ENCODE data around the gene KANTR. TPM values are rescaled to one million over a fixed set of nuclear protein-coding genes. Genes with fewer than 3 reads are reported as not detected.

The KANTR gene
- 4.2 TPM for total RNA-seq (2013)
- polyA plus RNA-seq (1 to 10 TPM in 1 of 3 donors, under 1 TPM in 2; 0.32 to 4.3 (median 0.44) TPM), polyA minus RNA-seq (6.4 and 7.2 TPM in 2 replicates), total RNA-seq (0.64 to 7.3 (median 5.3) reads per million in 11 experiments)

- peaks cover 10 to 16% of the 10 kb centered on the region in 2 donors for H3K4me1 ChIP-seq (ENCODE audit: control insufficient read depth in 1 of 2, insufficient read depth in 2 of 2, low read length in 2 of 2)
- Mint-ChIP-seq H3K4me3 (peak within 1 kb of the TSS; percentile 82 to 90), H3K27me3 (ENCODE audit: low read depth in 3 of 3) (peaks cover 2 to 13% (median 4%) of the 10 kb centered on the region in 3 donors), H3K9me3 (peaks cover 0 to 3% (median 0%) of the 10 kb centered on the region in 7 donors), H3K36me3 (no peaks in the 10 kb centered on the region), H3K27ac (peak within 1 kb of the TSS; percentile 79 to 94 (median 89)), H3K4me1 (peaks cover 15% of the 10 kb centered on the region)
- 0% methylated on average over 32 of the region's 67 CpGs for WGBS (ENCODE audit: insufficient coverage)
- peak within 1 kb of the TSS; percentile 67 to 75 for H3K27ac ChIP-seq (ENCODE audit: low read depth in 1 of 2, low read length in 2 of 2)
- H2AFZ ChIP-seq (ENCODE audit: insufficient read depth, low read depth, low read length, poor library complexity, severe bottlenecking): peak within 1 kb of the TSS; percentile 83
- peak within 1 kb of the TSS; percentile 65 for H3K9ac ChIP-seq (ENCODE audit: insufficient read depth, low read length, poor library complexity, severe bottlenecking)
- H3K36me3 ChIP-seq (replicated peaks in 1 of 2; ENCODE audit: control insufficient read depth in 1 of 2, insufficient read depth in 2 of 2, low read length in 2 of 2): no peaks in the 10 kb centered on the region
- intact Hi-C loops (cut with micrococcal nuclease): loop anchor here in 1 of 2 donors (2.0 to 10.0 kb wide), 2 partner anchors 21 to 131 kb away; partner anchors contain the start of gene KDM5C
- peak; percentile 84 to 88 (median 86) for DNase-seq
- H3K79me2 ChIP-seq (ENCODE audit: insufficient read depth, low read length): no peaks in the 10 kb centered on the region
- H3K4me3 ChIP-seq (replicated peaks in 1 of 3; ENCODE audit: low read depth in 2 of 3, low read length in 3 of 3): peak within 1 kb of the TSS; percentile 70 to 80 (median 78)
- no peaks in the 10 kb centered on the region for H3K9me3 ChIP-seq (replicated peaks in 1 of 2; ENCODE audit: control insufficient read depth in 1 of 2, insufficient read depth in 1 of 2, low read length in 2 of 2)
- TF ChIP-seq CTCF (IDR thresholded peaks at IDR 0.05): no peak
- peak within 1 kb of the TSS; percentile 71 for H3K4me2 ChIP-seq (replicated peaks; ENCODE audit: extremely low read depth, low read length, poor library complexity, severe bottlenecking)
- no peaks in the 10 kb centered on the region for H4K20me1 ChIP-seq (ENCODE audit: insufficient read depth, low read length)
- H3K27me3 ChIP-seq (ENCODE audit: control insufficient read depth in 2 of 2, insufficient read depth in 2 of 2, low read length in 2 of 2): no peaks in the 10 kb centered on the region
Observed at GRCh38 chrX:53093748-53094581, at the start of gene KANTR. Gene KANTR (plus strand): TSS chrX:53094142. CDS start chrX:53124273, 30,131 bp downstream.

- Histone ChIP-seq H3K4me1 (ENCODE audit: control insufficient read depth in 1 of 2, insufficient read depth in 2 of 2, low read length in 2 of 2) (peaks cover 4 to 6% of the 10 kb centered on the region in 2 donors), H3K79me2 (ENCODE audit: insufficient read depth, low read length) (no peaks in the 10 kb centered on the region), H4K20me1 (ENCODE audit: insufficient read depth, low read length) (no peaks in the 10 kb centered on the region), H3K36me3 (replicated peaks in 1 of 2; ENCODE audit: control insufficient read depth in 1 of 2, insufficient read depth in 2 of 2, low read length in 2 of 2) (no peaks in the 10 kb centered on the region), H3K9me3 (replicated peaks in 1 of 2; ENCODE audit: control insufficient read depth in 1 of 2, insufficient read depth in 1 of 2, low read length in 2 of 2) (no peaks in the 10 kb centered on the region), H2AFZ (ENCODE audit: insufficient read depth, low read depth, low read length, poor library complexity, severe bottlenecking) (no peak overlapping the region), H3K27me3 (ENCODE audit: control insufficient read depth in 2 of 2, insufficient read depth in 2 of 2, low read length in 2 of 2) (peaks cover 6 to 8% of the 10 kb centered on the region in 2 donors), H3K4me2 (replicated peaks; ENCODE audit: extremely low read depth, low read length, poor library complexity, severe bottlenecking) (no peak overlapping the region), H3K9ac (ENCODE audit: insufficient read depth, low read length, poor library complexity, severe bottlenecking) (no peak overlapping the region), H3K4me3 (replicated peaks in 1 of 3; ENCODE audit: low read depth in 2 of 3, low read length in 3 of 3) (no peak overlapping the region), H3K27ac (ENCODE audit: low read depth in 1 of 2, low read length in 2 of 2) (no peak overlapping the region)
- peaks cover 7% of the 10 kb centered on the region for H3K4me1 Mint-ChIP-seq
- H3K4me3 Mint-ChIP-seq: no peak overlapping the region
- intact Hi-C loops (cut with micrococcal nuclease): no loop called here
- 100% methylated on average over 1 of the region's 5 CpGs for WGBS (ENCODE audit: insufficient coverage)
- peaks cover 6 to 32% (median 11%) of the 10 kb centered on the region in 3 donors for H3K27me3 Mint-ChIP-seq (ENCODE audit: low read depth in 3 of 3)
- TF ChIP-seq CTCF (IDR thresholded peaks at IDR 0.05): no peak
- H3K36me3 Mint-ChIP-seq: no peaks in the 10 kb centered on the region
- peaks cover 0 to 5% (median 0%) of the 10 kb centered on the region in 7 donors for H3K9me3 Mint-ChIP-seq
- H3K27ac Mint-ChIP-seq: no peak overlapping the region
- no peak for DNase-seq
Observed at GRCh38 chrX:53044995-53045394, 48.9 kb upstream of the KANTR start.
